GM21447 (cell line): ENCODE measurements around the gene LCE1B.

Experiments
- ATAC-seq: cut with Tn5 transposase; IDR thresholded peaks from one replicate; pipeline ENCODE4 v1.9.1; 2021; ENCODE audit not compliant: unreplicated experiment

LCE1B gene, protein sequence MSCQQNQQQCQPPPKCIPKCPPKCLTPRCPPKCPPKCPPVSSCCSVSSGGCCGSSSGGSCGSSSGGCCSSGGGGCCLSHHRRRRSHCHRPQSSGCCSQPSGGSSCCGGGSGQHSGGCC

GRCh38 chr1:152811671-152812070 lies at the start of gene LCE1B:
TSS of gene LCE1B (plus strand) at chr1:152811971. CDS start at chr1:152812447, 476 bp downstream.
- no peak for ATAC-seq

- ATAC-seq: no peak
Measured at GRCh38 chr1:152768847-152769533, 42.8 kb upstream of the LCE1B start.

GRCh38 chr1:152770411-152770810 lies 41.4 kb upstream of the LCE1B start:
- no peak for ATAC-seq

GRCh38 chr1:152774875-152775274 lies 36.9 kb upstream of the LCE1B start, which contains the start of gene LCE1F:
TSS of gene LCE1F (plus strand) at chr1:152775140. CDS start at chr1:152776372, 1,232 bp downstream.
- no peak for ATAC-seq

DNA sequence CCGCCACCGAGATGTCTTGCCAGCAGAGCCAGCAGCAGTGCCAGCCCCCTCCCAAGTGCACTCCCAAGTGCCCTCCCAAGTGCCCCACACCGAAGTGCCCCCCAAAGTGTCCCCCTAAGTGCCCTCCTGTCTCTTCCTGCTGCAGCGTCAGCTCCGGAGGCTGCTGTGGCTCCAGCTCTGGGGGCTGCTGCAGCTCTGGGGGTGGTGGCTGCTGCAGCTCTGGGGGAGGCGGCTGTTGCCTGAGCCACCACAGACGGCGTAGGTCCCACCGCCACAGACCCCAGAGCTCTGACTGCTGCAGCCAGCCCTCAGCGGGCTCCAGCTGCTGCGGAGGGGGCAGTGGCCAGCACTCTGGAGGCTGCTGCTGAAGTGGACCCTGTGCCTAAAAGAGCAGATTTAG lies 35.4 kb upstream of the LCE1B start:
- no peak for ATAC-seq

GRCh38 chr1:152777510-152778137 lies 34.1 kb upstream of the LCE1B start:
- ATAC-seq: no peak

DNA sequence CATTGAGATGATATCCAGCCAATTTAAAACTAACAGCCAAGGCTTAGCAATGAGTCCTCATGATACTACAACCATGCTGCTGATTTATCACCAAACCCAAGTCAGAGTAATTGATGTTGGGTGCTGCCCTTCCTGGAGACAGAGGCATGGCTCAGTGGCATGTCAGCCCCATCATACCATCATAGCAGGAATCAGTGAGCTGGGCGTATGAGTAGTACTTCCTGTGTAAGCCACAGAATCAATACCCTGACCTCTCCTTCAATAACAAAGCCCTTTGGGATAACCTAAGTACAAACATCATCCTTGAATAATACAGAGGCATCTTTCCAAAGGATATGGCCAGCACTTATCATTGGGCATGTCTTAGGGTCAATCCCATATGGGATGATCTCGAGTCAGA lies 28.7 kb upstream of the LCE1B start:
- no peak for ATAC-seq

DNA sequence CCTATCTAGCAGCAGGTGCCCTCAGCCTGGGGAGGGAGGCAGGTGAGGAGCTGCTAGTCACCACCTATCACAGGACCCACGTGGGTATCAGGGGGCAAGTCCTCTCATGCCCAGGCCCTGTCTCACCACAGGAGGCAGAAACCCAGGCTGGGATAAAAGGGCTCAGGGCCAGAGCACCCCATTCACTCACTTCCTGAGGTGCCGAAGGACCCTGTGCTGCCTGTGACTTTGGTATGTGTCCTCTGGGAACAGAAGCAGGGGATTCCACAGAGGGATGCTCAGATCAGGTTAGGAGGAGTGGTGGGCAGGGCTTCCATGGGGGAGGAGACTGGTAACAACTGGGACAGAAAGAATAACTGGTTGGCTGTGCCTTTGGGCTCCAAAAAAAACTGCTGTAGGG lies 25.7 kb upstream of the LCE1B start, which contains the start of gene LCE1E:
Gene LCE1E (plus strand): TSS at position 181 of the 400 bp plus-strand sequence. CDS start 1,043 bp downstream, outside the sequence.
- no peak for ATAC-seq

GRCh38 chr1:152795686-152796085 lies 16.1 kb upstream of the LCE1B start:
- ATAC-seq: no peak

- no peak for ATAC-seq
Measured at GRCh38 chr1:152796421-152796820, 15.3 kb upstream of the LCE1B start, which contains the start of gene LCE1D. TSS of gene LCE1D (plus strand) at chr1:152796721. CDS start at chr1:152797795, 1,074 bp downstream.

- no peak for ATAC-seq
Measured at GRCh38 chr1:152801333-152801732, 10.4 kb upstream of the LCE1B start.

DNA sequence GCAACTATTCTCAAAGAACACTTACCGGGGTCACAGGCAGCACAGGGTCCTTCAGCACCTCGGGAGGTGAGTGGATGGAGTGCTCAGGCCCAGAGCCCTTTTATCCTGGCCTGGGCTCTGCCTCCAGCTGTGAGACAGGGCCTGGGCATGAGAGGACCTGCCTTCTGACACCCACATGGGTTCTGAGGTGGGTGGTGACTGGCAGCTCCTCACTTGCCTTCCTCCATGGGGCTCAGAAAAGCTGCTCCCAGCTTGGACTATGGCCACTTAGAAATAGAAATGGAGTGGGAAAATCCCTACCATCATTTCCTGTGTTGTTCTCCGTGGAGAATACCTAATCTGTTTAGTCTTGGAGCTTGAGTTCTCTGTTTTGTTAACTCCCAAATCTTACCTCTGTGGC lies 5.2 kb upstream of the LCE1B start, which contains the start of gene LCE1C:
Gene LCE1C (minus strand): TSS at position 76 of the 400 bp plus-strand sequence. CDS start 1,173 bp downstream, outside the sequence.
- no peak for ATAC-seq

DNA sequence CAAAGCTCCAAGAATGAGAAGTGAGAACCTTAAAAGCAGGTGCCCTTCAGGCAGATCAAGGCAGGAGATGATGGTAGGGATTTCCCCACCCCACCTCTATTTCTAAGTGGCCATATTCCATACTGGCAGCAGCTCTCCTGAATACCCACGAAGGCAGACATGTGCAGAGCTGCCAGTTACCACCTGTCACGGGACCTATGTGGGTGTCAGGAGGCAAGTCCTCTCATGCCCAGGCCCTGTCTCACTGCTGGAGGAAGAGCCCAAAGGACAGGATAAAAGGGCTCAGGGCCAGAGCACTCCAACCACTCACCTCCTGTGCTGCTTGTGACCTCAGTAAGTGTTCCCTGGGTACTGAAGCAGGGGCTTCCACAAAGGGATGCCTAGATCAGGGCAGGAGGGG lies 721 bp upstream of the LCE1B start:
- ATAC-seq: no peak

- no peak for ATAC-seq
Measured at GRCh38 chr1:152817309-152817708, 5.5 kb downstream of the LCE1B start.

- no peak for ATAC-seq
Measured at GRCh38 chr1:152823294-152823693, 11.5 kb downstream of the LCE1B start.

DNA sequence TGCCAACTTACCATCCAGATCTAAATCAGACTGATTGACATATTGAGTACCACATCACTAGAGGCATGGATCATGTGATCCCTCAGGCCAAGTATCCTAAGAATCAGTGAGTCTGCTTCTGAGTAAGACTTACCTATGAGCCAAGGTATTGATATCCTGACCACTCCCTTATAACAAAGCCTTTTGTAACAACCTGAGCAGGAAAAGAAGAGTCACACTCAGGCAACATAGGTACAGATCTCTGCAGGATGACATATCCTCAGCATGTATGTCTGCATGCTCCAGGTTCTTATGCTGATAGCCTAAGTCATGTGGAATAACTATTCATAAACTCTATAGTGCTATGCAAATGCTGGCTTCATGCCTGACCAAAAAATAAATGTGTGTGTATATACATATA lies 13.2 kb downstream of the LCE1B start:
- no peak for ATAC-seq

- no peak for ATAC-seq
Measured at GRCh38 chr1:152827173-152827572, 15.4 kb downstream of the LCE1B start, which contains the start of gene LCE1A. TSS of gene LCE1A (plus strand) at chr1:152827473. CDS start at chr1:152827473, 0 bp downstream.

- ATAC-seq: no peak
Measured at GRCh38 chr1:152836870-152837269, 25.1 kb downstream of the LCE1B start.

GRCh38 chr1:152842556-152842955 lies 30.8 kb downstream of the LCE1B start, which contains the start of gene LCE6A:
TSS of gene LCE6A (plus strand) at chr1:152842856. CDS start at chr1:152843521, 665 bp downstream.
- ATAC-seq: no peak

GRCh38 chr1:152855661-152856060 lies 43.9 kb downstream of the LCE1B start:
- no peak for ATAC-seq

- ATAC-seq: no peak
Measured at GRCh38 chr1:152858062-152858461, 46.3 kb downstream of the LCE1B start.

DNA sequence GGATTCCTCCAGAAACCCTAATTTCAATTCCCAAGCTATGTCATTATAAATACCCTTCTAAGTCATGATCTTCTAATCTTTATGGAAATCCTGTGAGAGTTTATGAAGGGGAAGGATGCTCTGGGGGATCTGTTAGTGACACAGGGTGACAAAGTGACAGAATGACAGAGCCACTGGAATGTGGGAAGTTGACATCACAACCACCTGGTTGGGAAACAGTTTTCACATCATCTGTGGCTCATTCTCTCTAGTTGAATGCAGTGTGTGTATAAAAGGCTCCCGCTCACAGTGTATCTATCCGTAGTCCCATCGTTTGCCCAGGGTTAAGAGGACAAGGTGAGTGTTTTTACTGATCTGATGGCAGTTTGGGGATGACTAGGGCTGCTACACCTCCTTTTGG lies 47.9 kb downstream of the LCE1B start, which contains the start of gene LCE7A:
Gene LCE7A (plus strand): TSS at position 301 of the 400 bp plus-strand sequence. CDS start 702 bp downstream, outside the sequence.
- no peak for ATAC-seq
